H1 (cell line): ENCODE data around the gene WDR77. TPM values are rescaled to one million over a fixed set of nuclear protein-coding genes. Genes with fewer than 3 reads are reported as not detected.

ENCODE experiments used
- JUN ChIP-seq: IDR thresholded peaks from 2 replicates; pipeline ENCODE4 v1.6.1; 2011; ENCODE audit warnings: low read depth, mild to moderate bottlenecking, improper control_type of control experiment, low read length
- POLR2A ChIP-seq, 2 experiments: IDR thresholded peaks; 1 replicate in 1 of 2; 2 replicates in 1 of 2; pipeline ENCODE4 v1.6.1; 2011; ENCODE audit warnings: low read depth in 2 of 2, low read length in 2 of 2, mild to moderate bottlenecking in 2 of 2; ENCODE audit errors: control extremely low read depth in 1 of 2
- SIX5 ChIP-seq: IDR thresholded peaks from 2 replicates; pipeline ENCODE4 v1.6.1; 2011; ENCODE audit warnings: mild to moderate bottlenecking, low read depth, low read length
- SP1 ChIP-seq: IDR thresholded peaks from 2 replicates; pipeline ENCODE4 v1.6.1; 2011; ENCODE audit warnings: low read depth, low read length
- ZNF274 ChIP-seq: IDR thresholded peaks from 2 replicates; pipeline ENCODE4 v1.7.0; 2012; ENCODE audit warnings: low read length, borderline replicate concordance; ENCODE audit errors: extremely low read depth
- polyA plus RNA-seq, 7 experiments: library from polyadenylated mRNA; depleted of rRNA in 3 of 7; stranded (reverse) in 5 of 7; unstranded in 2 of 7; fragments of >200 nt in 5 of 7; fragments of 200-250 nt in 2 of 7; gene quantifications; 1 replicate in 5 of 7; 2 replicates in 1 of 7; 4 replicates in 1 of 7; pipeline versions ENCODE4 v1.2.1 to v1.2.3, GENCODE V29; 2011 to 2013; ENCODE audit warnings: missing spikeins in 2 of 7, mixed read lengths in 2 of 7
- total RNA-seq: library from RNA; stranded (reverse); fragmentation: NEBNext Ultra II Directional; extraction: Animal tissue kit (Norgen Biotek cat#: 25700); gene quantifications from 2 replicates; pipeline ENCODE4 v1.2.1, GENCODE V29; 2021
- TF ChIP-seq, protein P1 (sequence below): IDR thresholded peaks from 2 replicates; pipeline ENCODE4 v1.6.1; 2011; ENCODE audit warnings: low read depth, mild to moderate bottlenecking, low read length; ENCODE audit not compliant: insufficient read depth

Gene WDR77
- total and polyA plus RNA-seq, 2 of the 8 experiments (the other 6 are each of a cell fraction or from before 2014, with no cell fraction given) = 66.0 to 156 TPM

DNA sequence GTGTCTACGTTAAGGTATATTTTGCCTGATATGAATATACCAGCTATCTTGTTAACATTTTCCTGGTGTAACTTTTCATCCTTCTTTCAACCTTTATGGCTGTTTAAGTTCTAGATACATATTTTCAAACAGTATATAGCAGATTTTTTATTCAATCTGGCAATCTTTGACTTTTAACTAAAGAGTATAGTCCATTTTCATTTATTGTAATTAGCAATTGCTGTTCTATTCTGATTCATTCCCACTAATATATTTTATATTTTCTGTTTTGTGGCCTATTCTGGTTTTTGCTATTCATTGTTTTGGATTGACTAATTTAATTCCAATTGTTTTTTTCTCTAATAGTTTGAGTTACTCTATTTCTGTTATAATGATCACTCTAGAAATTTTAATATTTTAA is 17.4 kb upstream of the WDR77 start (continued):
- no peak for TF ChIP-seq ZNF274
- TF ChIP-seq SIX5 = no peak
- TF ChIP-seq SP1 = no peak
- TF ChIP-seq, protein P1, sequence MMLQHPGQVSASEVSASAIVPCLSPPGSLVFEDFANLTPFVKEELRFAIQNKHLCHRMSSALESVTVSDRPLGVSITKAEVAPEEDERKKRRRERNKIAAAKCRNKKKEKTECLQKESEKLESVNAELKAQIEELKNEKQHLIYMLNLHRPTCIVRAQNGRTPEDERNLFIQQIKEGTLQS = no peak
- TF ChIP-seq POLR2A (IDR thresholded peaks at IDR 0.05; ENCODE audit: control extremely low read depth in 1 of 2, low read depth in 2 of 2, low read length in 2 of 2) = no peak
- no peak for TF ChIP-seq JUN
- TF ChIP-seq, all 59 proteins: peak for 0
